Spleen (tissue), 7 donors: ENCODE data around the gene KCNC3.

Source experiments
- CTCF ChIP-seq, 11 experiments: fragments of 200-600 bp in 7 of 11; fragments of 450-650 bp in 4 of 11; sonication (generic) in 4 of 11; IDR thresholded peaks in 8 of 11; conservative IDR thresholded peaks in 3 of 11; 1 replicate in 7 of 11; 2 replicates in 4 of 11; pipeline versions ENCODE4 v1.4.0 to v1.8.0; 2016 to 2021; ENCODE audit warnings: antibody characterized with exemption in 11 of 11, inconsistent platforms in 4 of 11, mild to moderate bottlenecking in 1 of 11
- POLR2A ChIP-seq, 3 donors: fragments of 450-650 bp; IDR thresholded peaks; one replicate each; pipeline ENCODE4 v1.5.1; 2017; ENCODE audit warnings: antibody characterized with exemption in 3 of 3, mild to moderate bottlenecking in 1 of 3
- donor health status: DM: no; HTN: no; CAD: no; lungs with moderate emphysema.
- donor health status: DM: no; HTN: no; CAD: no.
- donor health status: DM: no; HTN: no; CAD: no.

- TF ChIP-seq CTCF (IDR thresholded peaks at IDR 0.05 in 8 of 11, conservative IDR thresholded peaks at IDR 0.05 in 3 of 11): no peak
- TF ChIP-seq POLR2A (IDR thresholded peaks at IDR 0.05): no peak
These were observed 41.8 kb downstream of the KCNC3 start for GRCh38 chr19:50287331-50287730.
